HG03432 (cell line): Measurements from ENCODE around the gene NCAM2.

Experiments used
- ATAC-seq: cut with Tn5 transposase; IDR thresholded peaks from one replicate; pipeline ENCODE4 v1.9.1; 2021; ENCODE audit warnings: mild to moderate bottlenecking, moderate library complexity; ENCODE audit not compliant: unreplicated experiment

NCAM2 gene

DNA sequence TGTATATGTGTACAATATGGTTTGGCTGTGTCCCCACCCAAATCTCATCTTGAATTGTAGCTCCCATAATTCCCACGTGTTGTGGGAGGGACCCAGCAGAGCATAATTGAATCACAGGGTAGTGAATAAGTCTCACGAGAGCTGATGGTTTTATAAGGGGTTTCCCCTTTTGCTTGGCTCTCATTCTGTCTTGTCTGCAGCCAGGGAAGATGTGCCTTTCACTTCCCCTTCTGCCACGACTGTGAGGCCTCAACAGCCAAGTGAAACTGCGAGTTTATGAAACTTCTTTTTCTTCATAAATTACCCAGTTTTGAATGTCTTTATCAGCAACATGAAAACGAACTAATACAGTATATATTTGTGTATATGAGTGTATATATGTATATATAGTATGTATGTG, 406.1 kb downstream of the NCAM2 start:
- peak; percentile 99 for ATAC-seq

DNA sequence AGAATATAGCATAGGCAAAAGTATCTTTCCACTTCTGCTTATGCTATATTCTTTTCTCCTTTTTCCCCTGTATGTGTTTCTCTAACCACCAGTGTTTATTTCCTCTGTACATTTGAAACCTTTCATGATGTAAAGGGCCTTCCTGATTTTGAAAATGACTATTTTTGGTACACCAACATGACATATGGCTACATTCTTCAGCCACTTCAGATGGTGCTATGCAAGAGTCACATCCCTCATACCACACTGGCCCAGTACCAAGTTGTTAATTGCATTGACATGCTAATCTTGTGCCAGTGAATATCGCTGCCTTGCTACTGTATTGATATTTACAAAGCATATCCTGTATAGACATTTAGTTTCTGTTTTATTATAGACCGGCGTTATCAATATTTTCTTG, 408.7 kb downstream of the NCAM2 start:
- no peak for ATAC-seq

DNA sequence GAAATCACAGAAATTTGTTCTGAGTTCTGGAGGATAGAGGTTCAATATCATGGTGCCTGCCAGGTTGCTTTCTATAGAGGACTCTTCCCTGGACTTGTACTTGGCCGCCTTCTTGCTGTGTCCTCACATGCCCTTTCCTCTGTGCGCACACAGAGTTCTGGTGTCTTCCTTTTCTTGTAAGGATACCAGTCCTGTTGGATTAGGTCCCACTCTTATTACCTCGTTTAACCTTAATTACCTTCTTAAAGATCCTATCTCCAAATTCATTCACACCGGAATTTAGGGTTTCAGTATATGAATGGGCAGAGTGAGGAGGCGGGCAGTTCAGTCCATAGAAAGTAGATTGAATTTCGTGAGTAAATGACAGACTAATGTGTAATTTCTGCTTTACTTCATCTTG, 413.9 kb downstream of the NCAM2 start:
- ATAC-seq: no peak

- ATAC-seq: no peak
Measured at GRCh38 chr21:21415741-21416140, 417.5 kb downstream of the NCAM2 start.

GRCh38 chr21:21434944-21435343, 436.7 kb downstream of the NCAM2 start:
- ATAC-seq: no peak

GRCh38 chr21:21436012-21436534, 437.9 kb downstream of the NCAM2 start:
- ATAC-seq: no peak

DNA sequence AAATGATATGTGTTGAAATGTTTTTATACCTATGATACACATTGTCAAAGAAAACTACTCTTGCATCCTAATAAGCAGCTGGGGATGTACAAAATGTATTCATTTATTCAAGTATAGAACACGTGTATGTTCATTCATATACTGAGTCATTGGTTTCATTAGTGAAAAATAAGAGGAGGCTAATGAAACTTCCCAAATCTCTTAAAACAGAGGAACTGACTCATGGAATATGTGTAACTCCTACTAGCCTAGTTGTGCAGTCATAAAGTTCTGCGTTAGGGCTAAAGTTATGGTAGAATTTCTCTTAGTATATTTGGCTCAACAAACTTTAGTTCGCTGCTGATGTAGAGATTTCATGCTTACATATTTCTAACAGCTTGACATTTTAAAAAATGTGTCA, 441.6 kb downstream of the NCAM2 start:
- ATAC-seq: no peak

DNA sequence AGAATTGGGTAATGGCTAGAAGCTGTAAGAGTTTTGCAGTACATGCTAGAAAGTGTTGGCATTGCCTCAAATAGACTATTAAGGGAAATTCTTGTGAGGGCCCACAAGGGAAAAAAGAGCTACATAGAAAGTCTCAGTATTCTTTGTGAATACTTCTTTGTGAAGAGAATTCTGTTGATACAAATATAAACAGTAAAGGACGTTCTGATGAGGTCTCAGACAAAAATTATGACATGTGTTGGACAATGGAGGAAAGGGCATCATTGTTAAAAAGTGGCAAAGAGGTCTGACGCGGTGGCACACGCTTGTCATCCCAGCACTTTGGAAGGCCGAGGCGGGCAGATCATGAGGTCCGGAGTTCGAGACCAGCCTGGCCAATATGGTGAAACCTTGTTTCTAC, 458.9 kb downstream of the NCAM2 start:
- no peak for ATAC-seq

- ATAC-seq: no peak
Measured at GRCh38 chr21:21458124-21458631, 460.0 kb downstream of the NCAM2 start.

- ATAC-seq: no peak
Measured at GRCh38 chr21:21460979-21461378, 462.8 kb downstream of the NCAM2 start.

DNA sequence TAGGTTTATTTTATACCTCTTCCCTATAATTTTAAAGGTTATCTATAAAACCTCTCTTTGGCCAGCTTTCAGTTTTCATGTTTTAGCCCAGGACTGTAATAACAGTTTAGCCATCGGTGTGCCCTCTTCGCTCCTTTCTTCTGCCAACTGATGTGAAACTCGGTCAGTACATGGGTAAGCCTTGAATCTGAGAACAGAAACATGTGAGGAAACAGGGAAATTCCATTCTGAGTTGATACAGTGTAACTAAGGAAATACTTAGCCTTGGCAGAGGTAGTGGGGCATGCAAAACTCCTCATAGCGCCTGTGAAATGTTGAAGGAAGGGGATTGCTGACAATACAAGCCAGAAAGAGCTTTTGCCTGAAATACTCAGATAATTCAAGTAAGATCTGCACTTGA, 465.2 kb downstream of the NCAM2 start:
- ATAC-seq: peak; percentile 56

DNA sequence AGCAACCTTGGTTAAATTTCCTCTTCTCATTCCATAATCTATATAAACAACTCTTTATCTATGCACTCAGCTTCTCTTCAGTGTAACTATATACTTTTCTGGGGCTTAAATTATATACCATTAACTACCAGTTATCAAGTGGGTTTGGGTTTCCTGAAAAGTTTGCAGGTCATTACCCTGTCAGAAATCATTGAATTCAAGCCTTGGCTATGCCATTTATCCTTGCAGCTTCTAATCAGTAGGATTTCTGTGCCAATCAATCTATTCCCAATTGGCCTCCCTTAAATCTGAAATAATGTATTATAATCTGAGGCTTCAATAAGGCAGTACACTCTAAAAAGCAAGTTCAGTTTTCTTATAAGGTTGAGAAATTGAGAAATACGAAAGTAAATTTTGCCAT, 466.5 kb downstream of the NCAM2 start:
- no peak for ATAC-seq

- no peak for ATAC-seq
Measured at GRCh38 chr21:21466752-21467151, 468.5 kb downstream of the NCAM2 start.

DNA sequence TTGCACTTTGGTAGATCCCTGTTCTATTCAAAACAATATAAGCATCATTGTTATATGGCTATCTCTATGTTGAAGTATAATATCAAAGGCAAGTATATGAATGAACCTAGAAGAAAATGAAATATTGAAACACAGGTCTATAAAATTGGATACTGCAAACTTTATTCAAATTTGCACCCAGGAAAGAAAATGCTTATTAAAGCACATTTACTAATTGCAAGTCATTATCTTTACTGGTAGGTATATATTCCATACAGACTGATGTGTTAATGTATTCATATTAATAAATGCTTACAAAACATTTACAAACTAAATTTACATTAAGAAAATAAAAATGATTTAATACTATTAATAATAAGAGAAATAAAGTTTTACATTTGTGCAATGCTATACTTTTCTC, 469.8 kb downstream of the NCAM2 start:
- ATAC-seq: no peak

GRCh38 chr21:21481239-21481638, 483.0 kb downstream of the NCAM2 start:
- no peak for ATAC-seq

GRCh38 chr21:21508859-21509258, 510.6 kb downstream of the NCAM2 start:
- no peak for ATAC-seq

- no peak for ATAC-seq
Measured at GRCh38 chr21:21530680-21531079, 532.5 kb downstream of the NCAM2 start.

DNA sequence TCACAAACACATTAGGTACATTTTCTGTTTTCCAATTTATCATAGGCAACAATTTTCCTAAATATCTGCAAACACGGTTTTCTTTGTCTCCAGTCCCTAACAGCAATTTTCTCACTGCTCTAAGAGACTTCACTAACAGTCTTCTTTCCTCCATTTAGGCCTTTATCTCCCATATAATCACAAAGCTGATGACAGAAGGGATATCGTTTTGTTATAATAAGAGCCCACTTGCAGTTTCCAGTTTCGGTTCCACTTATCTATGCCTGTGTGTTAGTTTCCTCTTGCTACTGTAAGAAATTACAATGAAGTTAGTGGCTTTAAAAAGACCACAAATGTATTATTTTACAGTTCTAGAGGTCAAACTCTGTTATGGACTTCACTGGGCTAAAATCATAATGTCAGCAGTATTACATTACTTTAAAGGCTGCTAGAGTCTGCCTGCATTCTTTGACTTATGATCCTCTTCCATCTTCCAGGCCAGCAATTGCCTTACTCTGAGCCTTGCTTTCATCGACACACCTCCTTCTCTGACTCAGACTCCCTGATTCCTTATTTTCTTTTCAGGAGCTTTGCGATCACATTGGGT, 549.3 kb downstream of the NCAM2 start:
- ATAC-seq: no peak

DNA sequence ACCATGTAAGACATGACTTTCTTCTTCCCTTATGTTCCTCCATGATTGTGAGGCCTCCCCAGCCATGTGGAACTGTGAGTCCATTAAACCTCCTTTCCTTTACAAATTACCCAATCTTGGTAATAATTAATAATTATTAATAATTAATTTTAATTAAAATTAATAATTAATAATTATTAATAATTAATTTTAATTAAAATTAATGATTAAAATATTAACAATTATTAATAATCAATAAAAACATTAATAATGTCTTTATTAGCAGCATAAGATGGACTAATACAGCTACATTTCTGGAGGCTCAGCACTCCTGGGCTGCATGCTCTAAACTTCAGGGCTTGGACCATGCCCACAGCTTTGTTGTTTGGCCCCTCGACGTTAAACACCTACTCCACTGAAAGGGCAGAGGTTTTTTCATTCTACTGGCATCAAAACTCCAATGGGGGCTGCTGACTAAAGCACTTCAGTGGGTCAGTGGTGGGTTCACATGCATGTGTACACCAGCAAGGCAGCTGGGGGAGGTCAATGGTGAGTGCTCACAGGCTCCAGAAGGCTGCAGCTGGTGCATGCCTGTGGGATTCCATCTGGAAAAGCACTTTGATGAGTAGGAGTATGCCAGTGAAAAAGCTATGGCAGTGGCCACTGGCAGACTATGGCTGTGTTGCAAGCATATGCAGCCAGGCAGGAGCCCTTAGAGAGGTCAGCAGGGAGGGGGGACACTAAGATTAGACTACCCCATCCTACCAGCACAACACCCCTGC, 561.3 kb downstream of the NCAM2 start:
- ATAC-seq: no peak
